HG02759 (cell line): ENCODE results near the gene EIF1.
"Not testable (repeated sequence)": the region's sequence is repeated elsewhere in the genome, so short reads cannot be mapped to it uniquely, and the experiment has no call there.

ENCODE experiments used
- ATAC-seq: cut with Tn5 transposase; IDR thresholded peaks from one replicate; pipeline ENCODE4 v1.9.1; 2021; ENCODE audit warnings: mild to moderate bottlenecking, moderate library complexity; ENCODE audit not compliant: unreplicated experiment

The EIF1 gene

DNA sequence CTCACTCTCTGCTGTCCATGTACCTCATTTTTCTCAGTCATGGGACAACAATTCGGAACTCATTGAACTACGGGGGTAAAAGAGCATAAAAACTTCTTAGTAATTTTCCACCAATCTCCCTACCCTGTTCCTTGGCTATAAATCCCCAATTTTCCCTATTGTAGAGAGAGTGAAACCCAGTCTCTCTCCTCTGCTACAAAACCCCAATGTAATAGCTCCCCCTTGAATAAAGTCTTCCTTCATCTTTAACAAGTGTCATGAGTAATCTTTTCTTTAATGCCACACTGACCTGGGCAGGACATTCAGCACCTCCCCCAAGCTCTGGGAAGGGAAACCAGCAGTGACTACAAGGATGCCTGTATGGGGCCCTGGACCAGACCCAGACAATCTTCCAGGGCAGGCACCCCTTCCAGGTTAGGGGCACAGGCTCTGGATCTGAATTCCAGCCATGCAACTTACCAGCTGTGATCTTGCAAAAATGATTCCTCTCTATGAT lies 10.2 kb upstream of the EIF1 start:
- ATAC-seq: peak; percentile 17

DNA sequence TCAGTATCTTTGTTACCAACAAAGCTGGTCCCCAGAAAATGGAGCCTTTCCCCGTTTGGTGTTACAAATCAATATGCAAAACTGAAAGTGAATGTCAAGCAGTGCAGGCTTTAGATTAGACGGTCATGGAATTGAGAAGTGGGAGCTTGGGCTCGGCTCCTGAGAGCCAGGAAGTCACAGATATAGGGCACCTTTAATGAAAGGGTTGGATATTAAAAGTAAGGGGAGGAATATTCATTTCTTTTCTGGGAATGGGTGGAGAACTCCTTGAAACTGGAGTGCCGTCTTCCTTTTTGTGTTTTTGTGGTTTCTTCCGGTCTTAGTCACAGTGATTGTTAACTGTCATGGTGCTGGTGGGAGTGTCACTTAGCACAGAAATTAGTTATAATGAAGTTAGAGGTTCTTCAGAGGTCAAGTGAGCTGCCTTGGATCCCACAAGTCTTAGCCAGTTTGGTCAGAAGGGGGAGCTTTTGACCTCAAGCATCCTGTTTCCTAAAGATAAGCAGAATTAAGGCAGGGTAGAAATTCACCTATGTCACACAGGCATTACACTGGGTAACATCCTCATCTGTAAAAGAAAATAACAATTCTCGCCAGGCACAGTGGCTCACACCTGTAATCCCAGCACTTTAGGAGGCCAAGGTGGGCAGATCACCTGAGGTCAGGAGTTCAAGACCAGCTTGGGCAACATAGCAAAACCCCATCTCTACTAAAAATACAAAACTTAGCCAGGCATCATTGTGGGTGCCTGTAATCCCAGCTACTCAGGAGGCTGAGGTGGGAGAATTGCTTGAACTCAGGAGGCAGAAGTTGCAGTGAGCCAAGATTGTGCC lies 9.6 kb upstream of the EIF1 start:
- peak; percentile 72 for ATAC-seq

DNA sequence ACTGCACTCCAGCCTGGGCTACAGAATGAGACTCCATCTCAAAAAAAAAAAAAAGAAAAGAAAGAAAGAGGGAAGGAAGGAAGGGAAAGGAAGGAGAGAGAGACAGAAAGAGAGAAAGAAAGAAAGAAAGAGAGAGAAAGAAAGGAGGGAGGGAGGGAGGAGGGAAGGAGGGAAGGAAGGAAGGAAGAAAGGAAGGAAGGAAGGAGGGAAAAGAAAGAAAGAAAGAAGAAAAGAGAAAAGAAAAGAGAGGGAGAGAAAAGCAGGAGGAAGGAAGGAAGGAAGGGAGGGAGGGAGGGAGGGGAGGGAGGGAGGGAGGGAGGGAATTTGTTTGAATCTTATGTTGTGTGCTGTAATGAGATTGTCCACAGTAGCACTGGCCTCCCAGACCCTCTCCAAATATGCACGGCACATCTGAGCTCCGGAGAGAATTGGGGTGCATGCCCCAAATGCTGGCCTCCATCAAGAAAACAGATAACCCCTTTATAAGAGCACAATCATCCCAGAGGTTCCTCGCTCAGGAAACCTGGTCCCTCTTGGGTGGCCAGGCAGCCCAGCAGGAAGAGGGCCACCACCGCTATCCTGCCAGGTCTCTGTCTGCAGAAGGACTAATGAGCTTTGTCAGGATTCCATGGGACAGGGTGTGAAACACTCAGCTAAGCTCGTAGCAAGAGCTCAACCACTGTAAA lies 8.8 kb upstream of the EIF1 start:
- no peak for ATAC-seq

DNA sequence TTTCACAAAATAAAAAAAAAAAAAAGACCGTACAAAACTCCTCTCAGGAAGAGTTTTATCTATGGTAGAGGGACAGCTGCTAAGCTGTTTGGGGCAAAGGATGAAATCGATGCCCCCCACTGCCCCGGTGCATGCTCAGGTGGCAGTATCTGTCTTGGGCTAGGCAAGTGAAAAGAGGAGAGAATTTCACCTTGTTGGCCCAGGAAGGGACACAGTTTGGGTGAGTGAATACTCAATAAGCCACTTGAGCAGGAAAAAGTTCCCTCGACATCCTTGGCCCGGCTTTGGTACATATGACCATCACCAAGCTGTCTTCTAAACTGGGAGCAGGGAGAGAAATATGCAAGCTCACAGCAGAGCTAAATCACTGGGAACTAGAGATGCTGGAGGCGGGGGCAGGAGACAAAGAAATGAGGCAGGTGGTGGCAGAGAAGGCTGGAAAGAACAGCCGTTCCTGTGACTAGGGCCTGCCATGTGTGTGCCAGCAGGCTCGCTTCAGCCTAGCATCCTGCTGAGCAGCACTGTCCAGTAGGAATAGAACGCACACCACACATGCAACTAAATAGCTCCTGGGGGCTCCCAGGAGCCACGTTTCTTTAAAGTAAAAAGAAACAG lies 8.2 kb upstream of the EIF1 start:
- ATAC-seq: no peak

DNA sequence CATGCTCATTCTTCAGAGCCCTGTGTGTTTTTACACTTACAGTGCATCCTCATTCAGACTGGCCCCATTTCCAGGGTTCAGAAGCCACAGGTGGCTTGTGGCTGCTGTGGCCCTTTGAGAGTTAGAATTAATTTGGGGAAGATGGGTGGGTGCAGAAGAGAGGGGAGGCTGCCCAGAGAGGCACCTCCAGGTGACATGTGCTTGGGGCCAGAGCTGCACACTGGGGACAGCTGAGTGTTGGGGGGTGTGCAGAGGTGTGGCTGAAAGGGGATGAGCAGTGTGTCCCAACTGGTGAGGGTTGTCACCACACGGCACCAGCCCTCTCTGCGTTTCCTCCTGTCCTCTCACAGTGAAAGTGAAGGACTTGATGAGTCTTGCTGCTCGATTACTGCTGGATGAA lies 6.9 kb upstream of the EIF1 start:
- no peak for ATAC-seq

DNA sequence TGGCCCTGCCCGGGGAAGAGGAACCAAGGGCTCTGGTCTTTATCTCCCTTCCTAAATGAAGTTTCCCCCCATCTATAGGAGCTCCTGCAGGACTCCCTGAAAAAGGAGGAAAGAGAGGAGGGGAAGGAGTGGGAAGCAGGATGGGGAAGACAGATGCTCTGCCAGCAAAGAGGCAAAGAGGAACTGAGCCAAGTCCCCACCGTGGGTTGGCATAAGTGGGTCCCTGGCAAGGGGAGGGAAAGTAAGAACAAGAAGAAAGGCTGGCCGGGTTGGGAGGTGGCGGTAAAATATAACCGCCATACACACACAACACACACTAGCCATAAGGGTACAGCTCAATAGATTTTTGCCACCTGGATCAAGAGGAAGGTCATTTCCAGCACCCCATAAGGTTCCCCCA lies 6.1 kb upstream of the EIF1 start:
- no peak for ATAC-seq

DNA sequence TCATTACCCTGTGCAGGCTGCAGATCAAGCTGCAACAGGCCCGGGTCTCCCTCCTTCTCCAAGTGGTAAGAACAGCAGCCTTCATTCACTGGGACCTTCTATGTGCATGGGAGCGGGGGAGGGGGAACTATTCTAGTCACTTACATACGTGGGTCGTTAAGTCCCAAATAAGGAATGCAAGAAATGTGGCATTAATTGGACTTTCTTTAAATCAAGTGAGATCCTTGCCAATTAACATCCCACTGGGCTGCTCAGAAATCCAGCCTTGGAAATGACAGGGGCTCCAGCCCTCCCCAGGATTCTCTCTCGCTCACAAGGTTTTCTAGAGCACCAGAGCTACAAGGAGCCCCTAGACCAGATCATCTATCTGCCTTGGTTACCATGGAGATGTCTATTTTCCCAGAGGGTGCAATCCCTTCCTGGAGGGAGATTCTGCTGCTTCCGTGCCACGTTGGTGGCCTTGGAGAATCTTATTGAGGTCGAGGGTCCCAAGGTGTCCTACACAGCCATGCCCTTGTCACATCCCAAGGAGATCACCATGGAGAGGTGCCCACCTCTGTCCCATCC lies 5.2 kb upstream of the EIF1 start:
- no peak for ATAC-seq

DNA sequence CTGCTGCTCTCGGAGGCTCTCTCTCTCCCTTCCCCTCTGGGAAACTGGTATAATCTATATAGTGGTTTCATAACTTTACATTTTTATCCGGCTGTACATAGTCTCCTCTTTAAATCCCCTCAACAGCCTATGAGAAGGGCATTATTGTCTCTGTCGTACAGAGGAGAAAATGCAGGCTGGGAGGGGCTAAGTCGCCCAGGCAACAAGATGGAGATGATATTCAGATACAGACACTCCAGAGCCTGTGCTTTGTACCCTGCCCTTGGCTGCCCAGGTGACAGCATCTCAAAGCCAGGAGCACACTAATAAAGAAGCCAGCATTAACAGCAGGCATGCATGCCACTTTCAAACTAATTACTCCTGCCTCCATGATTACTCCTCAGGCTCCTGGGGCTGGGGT lies 4.7 kb upstream of the EIF1 start:
- no peak for ATAC-seq

DNA sequence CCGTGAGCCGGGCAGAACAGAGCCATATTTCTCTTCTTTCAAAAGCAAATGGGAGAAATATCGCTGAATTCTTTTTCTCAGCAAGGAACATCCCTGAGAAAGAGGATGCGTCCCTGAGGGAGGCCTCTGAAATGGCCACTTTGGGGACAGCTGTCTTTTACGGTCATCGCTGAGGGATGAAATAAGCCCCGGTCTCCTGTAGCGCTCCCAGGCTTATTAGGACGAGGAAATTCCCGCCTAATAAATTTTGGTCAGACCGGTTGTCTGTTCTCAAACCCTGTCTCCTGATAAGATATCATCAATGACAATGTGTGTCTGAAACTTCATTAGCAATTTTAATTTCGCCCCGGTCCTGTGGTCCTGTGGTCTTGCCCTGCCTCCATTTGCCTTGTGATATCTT lies 2.9 kb upstream of the EIF1 start:
- ATAC-seq: not testable (repeated sequence)

DNA sequence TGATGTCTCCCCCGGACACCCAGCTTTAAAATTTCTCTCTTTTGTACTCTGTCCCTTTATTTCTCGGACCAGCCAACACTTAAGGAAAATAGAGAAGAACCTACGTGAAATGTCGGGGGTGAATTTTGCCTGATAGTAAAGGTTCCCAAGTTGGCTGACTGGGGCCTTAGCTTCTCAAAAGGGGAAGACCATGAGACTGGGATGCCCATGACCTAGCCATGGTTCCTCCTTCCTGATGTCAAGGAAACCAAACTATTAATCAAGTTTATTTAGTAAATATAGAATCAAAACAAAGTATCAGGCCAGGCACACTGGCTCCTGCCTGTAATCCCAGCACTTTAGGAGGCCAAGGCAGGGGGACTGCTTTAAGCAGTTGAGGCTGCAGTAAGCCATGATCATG lies 2.4 kb upstream of the EIF1 start:
- no peak for ATAC-seq

DNA sequence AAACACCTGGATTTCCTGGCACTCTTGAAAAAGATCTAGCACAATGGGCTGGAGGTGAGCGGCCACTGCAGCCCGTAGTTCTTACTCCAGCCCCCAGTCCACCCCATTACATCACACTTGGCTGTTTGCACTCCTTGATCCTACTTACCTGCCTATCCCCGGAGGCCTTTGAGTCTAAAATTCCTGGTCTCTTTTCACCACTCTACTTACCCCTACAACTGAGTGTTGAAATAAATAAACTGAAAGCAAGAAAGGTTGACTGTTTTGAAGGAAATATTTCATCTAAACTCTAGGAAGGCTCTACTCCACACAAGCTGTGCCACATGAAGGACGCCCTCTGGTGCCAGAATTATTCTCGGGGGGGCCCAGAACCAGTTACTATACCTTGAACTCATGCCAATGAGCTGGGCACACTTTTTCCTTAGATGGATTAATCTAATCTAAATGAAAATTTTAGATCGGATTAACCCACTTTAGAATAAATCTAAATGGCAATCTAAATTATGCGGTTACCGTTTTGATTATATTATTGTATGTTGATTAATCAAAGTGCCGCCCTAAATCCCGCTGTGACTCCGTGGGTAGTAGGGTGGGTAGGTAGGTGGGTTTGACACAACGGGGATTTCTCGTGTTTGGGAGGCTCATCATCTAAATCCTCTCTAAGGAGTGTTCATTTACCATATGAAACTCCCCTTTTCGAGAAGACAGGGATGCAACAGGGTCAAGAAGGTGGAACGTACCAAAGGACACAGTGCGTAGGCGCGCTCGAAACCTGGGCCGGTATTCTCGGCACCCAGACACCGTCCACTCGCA lies 651 bp upstream of the EIF1 start:
- no peak for ATAC-seq

DNA sequence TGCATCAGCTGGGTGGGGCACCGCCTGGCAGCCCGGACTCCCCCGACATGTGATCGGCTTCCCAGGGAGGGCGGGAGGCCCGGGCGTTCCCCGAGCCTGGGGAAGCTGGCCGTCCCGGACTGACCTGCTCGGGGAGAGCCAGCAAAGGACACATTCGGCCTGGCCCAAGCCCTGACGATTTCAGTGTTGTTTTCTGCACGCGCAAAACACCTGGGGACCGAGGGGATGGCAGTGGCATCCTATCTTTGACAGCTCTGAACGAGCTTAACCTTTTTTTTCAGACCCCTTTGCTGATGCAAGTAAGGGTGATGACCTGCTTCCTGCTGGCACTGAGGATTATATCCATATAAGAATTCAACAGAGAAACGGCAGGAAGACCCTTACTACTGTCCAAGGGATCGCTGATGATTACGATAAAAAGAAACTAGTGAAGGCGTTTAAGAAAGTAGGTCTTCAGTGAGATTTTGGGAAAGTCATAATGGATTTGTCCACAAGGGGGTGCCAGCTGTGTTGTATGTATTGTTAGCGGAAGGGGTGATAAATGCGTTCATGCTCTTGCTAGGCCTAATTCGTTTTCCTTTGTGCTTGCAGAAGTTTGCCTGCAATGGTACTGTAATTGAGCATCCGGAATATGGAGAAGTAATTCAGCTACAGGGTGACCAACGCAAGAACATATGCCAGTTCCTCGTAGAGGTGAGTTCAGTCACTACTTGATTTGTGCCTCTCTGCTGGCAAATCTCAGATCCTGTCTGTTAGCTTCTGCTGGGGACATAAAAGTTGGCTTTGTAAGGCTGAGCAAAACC lies 1.0 kb downstream of the EIF1 start:
- no peak for ATAC-seq

DNA sequence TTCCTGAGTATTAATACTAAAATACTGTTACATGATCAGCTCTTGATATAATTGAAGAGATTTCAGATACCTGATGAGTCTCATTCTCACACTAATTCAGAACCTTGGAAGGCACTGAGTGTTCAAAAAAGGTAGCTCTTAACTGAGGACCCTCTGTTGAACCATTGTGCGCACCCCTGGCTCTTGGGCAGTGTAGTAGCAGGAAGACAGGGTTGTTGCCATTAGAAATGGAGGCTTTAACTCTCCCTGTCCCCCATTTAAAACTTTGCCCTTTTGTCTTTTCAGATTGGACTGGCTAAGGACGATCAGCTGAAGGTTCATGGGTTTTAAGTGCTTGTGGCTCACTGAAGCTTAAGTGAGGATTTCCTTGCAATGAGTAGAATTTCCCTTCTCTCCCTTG lies 1.8 kb downstream of the EIF1 start:
- no peak for ATAC-seq

DNA sequence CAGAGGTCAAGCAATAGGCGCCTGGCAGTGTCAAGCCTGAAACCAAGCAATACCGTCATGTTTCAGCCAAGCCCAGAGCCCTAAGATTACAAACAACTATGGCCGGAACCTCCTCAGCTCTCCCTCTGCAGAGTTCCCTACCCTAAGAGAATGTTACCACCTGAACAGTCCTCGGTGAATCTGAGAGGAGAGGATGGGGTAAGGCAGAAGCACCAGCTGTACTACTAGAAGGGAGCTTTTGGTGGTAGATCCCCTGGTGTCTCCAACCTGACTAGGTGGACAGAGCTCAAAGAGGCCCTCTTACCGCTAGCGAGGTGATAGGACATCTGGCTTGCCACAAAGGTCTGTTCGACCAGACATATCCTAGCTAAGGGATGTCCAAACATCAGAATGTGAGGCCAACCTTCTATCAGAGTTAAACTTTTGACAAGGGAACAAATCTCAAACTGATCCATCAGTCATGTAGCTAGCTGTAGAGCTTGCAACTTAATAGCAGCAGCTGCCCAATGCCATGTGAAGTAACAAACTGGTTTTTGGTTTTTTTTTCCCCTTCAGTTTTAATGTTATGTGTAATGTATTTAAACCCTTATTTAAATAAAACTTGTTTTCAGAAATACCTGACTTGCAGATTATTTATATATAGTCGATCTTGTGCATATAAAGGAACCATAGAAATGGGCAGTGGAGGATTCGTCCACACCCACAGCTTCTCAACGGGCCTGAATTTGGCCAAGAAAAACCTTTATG lies 2.5 kb downstream of the EIF1 start:
- ATAC-seq: no peak

DNA sequence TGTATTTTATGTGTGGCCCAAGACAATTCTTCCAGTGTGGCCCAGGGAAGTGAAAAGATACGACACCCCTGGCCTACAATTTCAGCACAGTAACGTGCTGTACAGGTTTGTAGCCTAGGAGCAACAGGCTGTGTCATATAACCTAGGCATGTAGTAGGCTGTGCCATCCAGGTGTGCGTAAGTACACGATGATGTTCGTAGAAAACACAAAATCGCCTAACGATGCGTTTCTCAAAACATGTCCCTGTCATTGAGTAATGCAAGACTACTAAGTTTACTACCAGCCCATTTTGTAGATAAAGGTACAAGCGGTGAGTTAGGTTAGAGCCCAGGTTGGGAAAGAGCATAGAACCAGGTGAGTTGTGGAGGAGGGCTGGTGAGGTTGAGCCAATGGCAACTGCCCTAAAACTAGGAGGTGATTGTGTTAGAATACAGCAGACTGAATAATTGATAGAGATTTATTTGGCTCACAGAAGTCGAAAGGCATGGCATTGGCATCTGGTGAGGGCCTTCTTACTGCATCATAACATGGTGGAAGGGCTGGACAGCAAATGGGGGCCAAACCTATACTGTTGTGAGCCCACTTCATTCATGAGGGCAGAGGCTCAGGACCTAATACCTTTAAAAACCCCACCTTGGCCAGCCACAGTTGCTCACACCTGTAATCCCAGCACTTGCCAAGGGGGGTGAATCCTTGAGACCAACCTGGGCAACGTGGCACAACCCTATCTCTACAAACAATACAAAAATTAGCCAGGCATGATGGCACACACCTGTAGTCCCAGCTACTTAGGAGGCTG lies 4.2 kb downstream of the EIF1 start:
- ATAC-seq: no peak

DNA sequence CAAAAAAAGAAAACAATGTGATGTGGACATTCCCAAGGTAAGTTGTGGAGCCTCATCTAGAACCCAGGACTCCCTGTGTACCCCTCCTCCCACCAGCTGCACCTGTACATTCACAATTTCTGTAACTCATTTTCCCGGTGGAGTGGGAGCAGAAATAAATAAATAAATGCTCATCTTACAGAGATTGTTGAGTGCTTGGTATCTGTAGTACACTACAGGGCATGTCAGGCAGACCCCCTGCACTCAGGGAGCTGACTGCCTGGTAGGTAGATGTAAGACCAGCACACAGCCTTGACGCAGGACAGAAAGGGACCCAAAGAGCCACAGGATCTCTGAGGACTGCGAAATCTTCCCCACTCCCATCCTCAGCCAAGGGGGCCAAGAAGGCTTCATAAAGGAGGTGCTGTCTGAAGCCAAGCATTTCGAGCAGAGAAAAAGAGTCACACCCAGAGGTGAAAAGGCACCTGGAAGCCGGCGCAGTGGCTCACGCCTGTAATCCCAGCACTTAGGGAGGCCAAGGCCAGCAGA lies 6.5 kb downstream of the EIF1 start:
- ATAC-seq: no peak

DNA sequence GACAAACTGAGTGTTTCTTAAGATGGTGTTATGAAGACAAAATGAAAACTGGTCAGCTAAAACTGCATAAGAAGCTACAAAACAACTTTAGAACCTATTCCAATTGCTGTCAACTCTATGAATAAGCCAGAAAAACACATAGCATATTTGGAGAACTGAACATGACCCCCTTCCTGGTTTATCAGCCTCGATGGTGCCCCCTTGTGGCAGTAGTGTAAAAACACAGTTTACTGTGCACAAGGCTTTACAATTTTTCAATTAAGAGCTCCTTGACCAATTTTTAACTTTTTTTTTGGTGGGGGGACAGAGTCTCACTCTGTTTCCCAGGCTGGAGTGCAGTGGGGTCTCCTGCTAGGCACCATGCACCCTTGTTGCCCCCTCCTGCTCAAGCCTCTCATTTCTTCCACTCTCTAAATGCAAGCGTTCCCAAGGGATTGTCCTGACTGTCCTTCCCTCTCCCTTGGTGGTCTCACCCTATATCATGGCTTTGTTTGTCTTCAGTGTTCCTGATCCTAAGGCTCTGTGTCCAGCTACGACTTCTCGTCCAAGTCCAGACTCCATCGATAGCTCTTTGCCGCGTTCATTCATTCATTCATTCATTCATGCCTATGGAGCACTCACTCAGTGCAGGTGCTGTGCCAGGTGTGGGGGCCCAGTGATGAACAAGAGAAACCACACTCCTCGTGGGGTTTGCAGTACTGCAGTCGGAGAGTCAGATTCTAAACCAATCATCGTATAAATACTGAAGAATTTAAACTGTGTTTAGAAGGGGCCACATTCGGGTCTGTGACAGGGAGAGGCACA lies 7.5 kb downstream of the EIF1 start:
- ATAC-seq: no peak
